Pancreas (tissue), 10 donors: ENCODE results near the gene RUNX3. TPM values are rescaled to one million over a fixed set of nuclear protein-coding genes. Genes with fewer than 3 reads are reported as not detected.

Experiments
- ATAC-seq, 4 donors: fragments of 200-7000 bp; cut with Tn5 transposase; one replicate each; pipeline versions ENCODE4 v1.8.0 to v1.9.1; 2020; ENCODE audit warnings: mild to moderate bottlenecking in 4 of 4, moderate library complexity in 4 of 4
- DNase-seq, 6 donors: peaks; one replicate each; pipeline ENCODE4 v3.0.0-alpha.2; 2020
- FAIRE-seq: peaks from 2 replicates; lab custom pipeline; 2012; peaks lifted over from hg19 to GRCh38; lab: Jason Lieb, UNC
- H3K27ac ChIP-seq, 4 donors: fragments of 200-600 bp; sonication (generic); 1 replicate in 3 of 4; 2 replicates in 1 of 4; pipeline versions ENCODE4 v1.5.0 to v1.8.0; 2020
- H3K27me3 ChIP-seq, 4 donors: fragments of 200-600 bp; one replicate each; pipeline ENCODE4 v1.8.0; 2021
- H3K36me3 ChIP-seq, 3 donors: fragments of 200-600 bp; sonication (generic) in 1 of 3; one replicate each; pipeline versions ENCODE4 v1.5.0 to v1.8.0; 2020 to 2021
- H3K4me1 ChIP-seq, 3 donors: fragments of 200-600 bp; one replicate each; pipeline ENCODE4 v1.8.0; 2021
- H3K4me3 ChIP-seq, 4 donors: fragments of 200-600 bp; sonication (generic) in 2 of 4; one replicate each; pipeline versions ENCODE4 v1.5.0 to v1.8.0; 2020 to 2021
- H3K9me3 ChIP-seq, 4 donors: fragments of 200-600 bp; one replicate each; pipeline ENCODE4 v1.8.0; 2021
- WGBS, 2 donors: extraction: QIAGEN DNeasy Blood & Tissue Kit; methylation state at CpG; one replicate each; pipeline ENCODE4 v1.1.7; 2013; 5-methylcytosine and 5-hydroxymethylcytosine counted together
- intact Hi-C, 3 donors: fragments of 100-400 bp; cut with DNase I; formaldehyde crosslinking; loops; one replicate each; pipeline versions ENCODE4 v1.11.1 to v1.14.2; 2022
- polyA plus RNA-seq, 2 donors: library from polyadenylated mRNA; stranded (reverse); fragments of 200-250 nt; gene quantifications; one replicate each; pipeline ENCODE4 v1.2.3, GENCODE V29; 2013
- total RNA-seq, 6 donors: library from RNA; stranded (reverse); fragmentation: NEBNext Ultra II Directional in 4 of 6; extraction: Animal tissue kit (Norgen Biotek cat#: 25700) in 4 of 6; gene quantifications; one replicate each; pipeline versions ENCODE4 v1.2.1 to v1.2.4, GENCODE V29; 2021 to 2023
- TF ChIP-seq, protein P1 (sequence below), 4 donors: fragments of 200-600 bp; sonication (generic) in 3 of 4; IDR thresholded peaks; one replicate each; pipeline versions ENCODE4 v1.5.0 to v1.8.0; 2021; ENCODE audit warnings: antibody characterized with exemption in 4 of 4
- donor health status: healthy with polysubstance abuse.
- donor health status: DM: no; HTN: no; CAD: no; lungs with moderate emphysema.
- donor health status: DM: no; HTN: no; CAD: no.
- donor health status: control.
- donor health status: control.
- donor health status: Bipolar disorder and iron deficiency.
- donor health status: DM: yes; HTN: yes; CAD: no.
- donor health status: DM: no; HTN: no; CAD: no.
- donor health status: DM: no; HTN: no; CAD: no.
- donor health status: DM: yes; HTN: yes; CAD: no.

The RUNX3 gene
- total and polyA plus RNA-seq, 8 donors: 0.30 to 3.7 (median 0.77) TPM

DNA sequence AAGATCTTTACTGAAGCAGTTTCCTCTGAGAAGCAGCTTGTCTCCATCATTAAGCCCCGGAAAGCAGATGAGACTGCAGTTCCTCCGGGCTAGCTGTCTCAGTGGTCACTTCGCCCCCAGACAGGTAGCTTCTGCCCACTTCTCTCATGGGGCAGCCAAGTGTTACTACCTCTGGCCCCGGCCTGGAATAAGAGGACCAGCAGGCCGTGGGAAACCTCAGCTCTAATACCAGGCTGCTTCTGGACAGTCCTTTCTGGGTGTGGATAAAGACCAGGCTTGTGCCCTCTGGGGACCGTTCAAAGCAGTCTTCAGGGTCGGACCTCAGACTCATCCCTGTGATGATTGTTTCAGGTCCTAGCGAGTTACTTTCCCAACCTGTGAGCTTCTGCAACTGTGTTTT is 54.8 kb downstream of the RUNX3 start:
- Histone ChIP-seq H3K4me3 (no peak overlapping the region), H3K27ac (no peak overlapping the region), H3K27me3 (no peaks in the 10 kb centered on the region), H3K9me3 (no peaks in the 10 kb centered on the region), H3K36me3 (no peaks in the 10 kb centered on the region), H3K4me1 (no peaks in the 10 kb centered on the region)
- 63 to 76% methylated on average over 8 of the region's 8 CpGs for WGBS, 2 donors
- no peak for FAIRE-seq
- no peak for ATAC-seq
- TF ChIP-seq, protein P1, sequence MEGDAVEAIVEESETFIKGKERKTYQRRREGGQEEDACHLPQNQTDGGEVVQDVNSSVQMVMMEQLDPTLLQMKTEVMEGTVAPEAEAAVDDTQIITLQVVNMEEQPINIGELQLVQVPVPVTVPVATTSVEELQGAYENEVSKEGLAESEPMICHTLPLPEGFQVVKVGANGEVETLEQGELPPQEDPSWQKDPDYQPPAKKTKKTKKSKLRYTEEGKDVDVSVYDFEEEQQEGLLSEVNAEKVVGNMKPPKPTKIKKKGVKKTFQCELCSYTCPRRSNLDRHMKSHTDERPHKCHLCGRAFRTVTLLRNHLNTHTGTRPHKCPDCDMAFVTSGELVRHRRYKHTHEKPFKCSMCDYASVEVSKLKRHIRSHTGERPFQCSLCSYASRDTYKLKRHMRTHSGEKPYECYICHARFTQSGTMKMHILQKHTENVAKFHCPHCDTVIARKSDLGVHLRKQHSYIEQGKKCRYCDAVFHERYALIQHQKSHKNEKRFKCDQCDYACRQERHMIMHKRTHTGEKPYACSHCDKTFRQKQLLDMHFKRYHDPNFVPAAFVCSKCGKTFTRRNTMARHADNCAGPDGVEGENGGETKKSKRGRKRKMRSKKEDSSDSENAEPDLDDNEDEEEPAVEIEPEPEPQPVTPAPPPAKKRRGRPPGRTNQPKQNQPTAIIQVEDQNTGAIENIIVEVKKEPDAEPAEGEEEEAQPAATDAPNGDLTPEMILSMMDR (IDR thresholded peaks at IDR 0.05): no peak
- DNase-seq: no peak
- intact Hi-C loops: no loop called here

DNA sequence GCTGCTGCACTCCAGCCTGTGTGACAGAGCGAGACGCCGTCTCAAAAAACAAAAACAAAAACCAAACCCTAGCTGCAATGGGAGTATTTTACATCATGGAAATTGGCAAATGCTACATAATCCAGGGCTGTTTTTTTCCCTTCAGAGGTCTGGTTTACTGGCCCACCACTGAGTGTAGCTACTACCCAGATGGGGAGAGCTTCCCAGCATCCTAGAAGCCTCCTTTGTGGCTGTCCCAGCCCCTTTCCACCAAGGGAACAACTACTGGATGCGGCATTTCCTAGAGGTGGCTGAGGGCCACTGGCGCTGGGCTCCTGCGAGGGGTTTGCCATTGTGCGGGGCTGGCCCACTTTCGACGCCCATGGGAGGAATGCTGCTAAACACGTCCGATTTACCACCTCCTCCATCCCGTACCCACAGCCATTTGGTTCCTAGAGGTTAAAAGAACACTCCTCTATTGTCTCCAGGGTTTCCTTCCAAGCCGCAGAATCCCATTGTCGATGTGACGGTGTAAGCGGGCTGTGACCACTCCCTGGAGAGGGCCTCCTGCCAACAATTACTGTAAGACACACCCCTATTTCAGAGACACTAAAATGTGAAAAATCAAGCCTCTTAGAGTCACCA is 55.4 kb downstream of the RUNX3 start:
- no peak for FAIRE-seq
- no peak overlapping the region for H3K4me3 ChIP-seq
- ATAC-seq: no peak
- H3K27ac ChIP-seq: no peak overlapping the region
- TF ChIP-seq, protein P1 (IDR thresholded peaks at IDR 0.05): no peak
- H3K27me3 ChIP-seq: no peaks in the 10 kb centered on the region
- WGBS, 2 donors: 68% methylated on average over 16 of the region's 16 CpGs
- H3K9me3 ChIP-seq: no peaks in the 10 kb centered on the region
- H3K36me3 ChIP-seq: no peaks in the 10 kb centered on the region
- DNase-seq: no peak
- no peaks in the 10 kb centered on the region for H3K4me1 ChIP-seq
- intact Hi-C loops: no loop called here

DNA sequence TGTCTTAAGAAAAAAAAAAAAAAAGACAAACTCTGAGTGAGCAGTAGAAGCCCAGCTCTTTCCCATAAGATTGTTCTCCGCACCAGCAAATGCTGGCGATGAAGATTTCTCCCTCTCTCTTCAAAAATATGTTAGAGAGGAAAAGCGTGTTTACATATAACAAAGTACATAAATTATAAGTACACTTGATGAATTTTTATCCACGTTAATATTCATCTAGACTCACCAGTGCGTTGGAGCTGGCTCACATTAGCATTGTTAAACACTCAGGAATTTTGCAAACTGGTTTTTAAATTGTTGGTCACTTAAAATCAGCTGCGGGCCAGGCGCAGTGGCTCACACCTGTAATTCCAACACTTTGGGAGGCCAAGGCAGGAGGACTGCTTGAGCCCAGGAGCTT is 56.0 kb downstream of the RUNX3 start:
- Histone ChIP-seq H3K27me3 (no peaks in the 10 kb centered on the region), H3K9me3 (no peaks in the 10 kb centered on the region), H3K4me3 (no peak overlapping the region), H3K4me1 (no peaks in the 10 kb centered on the region), H3K27ac (no peak overlapping the region), H3K36me3 (no peaks in the 10 kb centered on the region)
- ATAC-seq: no peak
- intact Hi-C loops: no loop called here
- 73 to 76% methylated on average over 7 of the region's 7 CpGs for WGBS, 2 donors
- FAIRE-seq: no peak
- TF ChIP-seq, protein P1 (IDR thresholded peaks at IDR 0.05): no peak
- no peak for DNase-seq

DNA sequence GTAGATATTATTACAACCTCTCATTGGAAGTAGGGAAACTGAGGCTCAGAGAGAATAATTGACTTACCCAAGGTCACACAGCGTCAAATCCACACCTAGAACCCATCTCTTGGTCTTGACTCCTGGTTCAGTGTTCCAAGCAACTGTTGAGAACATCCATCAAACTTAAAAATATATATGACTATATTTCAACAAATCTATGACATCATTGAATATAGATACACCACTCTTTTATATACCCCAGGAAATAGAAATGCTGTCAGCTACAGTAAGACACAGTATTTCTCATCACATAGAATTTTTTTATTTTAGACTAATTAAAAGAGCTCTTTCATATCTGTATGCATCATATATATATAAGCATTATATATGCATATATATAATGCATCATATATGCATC is 56.9 kb downstream of the RUNX3 start:
- no peak for ATAC-seq
- no peaks in the 10 kb centered on the region for H3K27me3 ChIP-seq
- H3K36me3 ChIP-seq: no peaks in the 10 kb centered on the region
- no peak overlapping the region for H3K27ac ChIP-seq
- no peaks in the 10 kb centered on the region for H3K9me3 ChIP-seq
- 40 to 52% methylated on average over 1 of the region's 1 CpG for WGBS, 2 donors
- no peak overlapping the region for H3K4me3 ChIP-seq
- DNase-seq: no peak
- no peak for FAIRE-seq
- TF ChIP-seq, protein P1 (IDR thresholded peaks at IDR 0.05): no peak
- intact Hi-C loops: no loop called here
- H3K4me1 ChIP-seq: no peaks in the 10 kb centered on the region

DNA sequence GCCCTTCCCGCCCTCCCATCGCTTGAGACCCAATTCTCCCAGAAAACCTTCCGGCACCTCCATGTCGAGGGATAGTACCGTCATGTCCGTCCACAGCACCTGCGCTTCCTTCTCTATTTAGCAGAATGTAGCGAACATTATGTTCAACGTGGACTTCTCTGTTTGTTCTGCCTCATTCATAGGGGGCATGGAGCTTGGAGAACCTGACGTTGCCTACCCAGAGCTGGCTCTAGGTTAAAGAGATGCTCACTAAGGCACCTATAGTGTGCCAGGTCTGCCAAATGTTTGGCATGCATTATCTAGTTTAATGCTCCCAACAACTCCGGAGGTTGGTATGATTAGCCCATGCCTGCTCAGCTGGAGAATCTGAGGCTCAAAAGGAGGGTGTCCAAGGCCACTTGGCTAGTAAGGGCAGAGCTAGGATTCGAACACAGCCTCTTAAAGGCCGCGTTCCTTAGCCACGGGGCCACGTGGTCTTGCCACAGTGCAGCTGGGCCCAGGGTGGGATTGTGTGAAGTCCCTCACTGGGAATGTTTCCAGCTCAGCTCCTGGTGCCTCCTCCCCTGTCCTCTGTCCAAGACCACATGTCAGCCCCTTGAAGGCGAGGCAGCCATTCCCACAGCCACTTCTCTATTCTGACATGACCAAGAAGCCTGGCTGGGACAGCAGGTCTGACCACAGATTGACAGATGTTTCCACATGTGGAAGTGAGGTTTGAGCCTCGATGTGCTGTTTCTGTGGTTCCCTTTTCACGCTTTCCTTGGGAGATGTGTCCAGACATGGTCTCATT is 57.8 kb downstream of the RUNX3 start:
- DNase-seq: peak in 1 of 6 donors; percentile 16
- intact Hi-C loops: no loop called here
- 71 to 86% methylated on average over 19 of the region's 19 CpGs for WGBS, 2 donors
- ATAC-seq: peak in 1 of 4 donors; percentile 76
- no peak overlapping the region for H3K27ac ChIP-seq
- H3K36me3 ChIP-seq: no peaks in the 10 kb centered on the region
- H3K27me3 ChIP-seq: no peaks in the 10 kb centered on the region
- FAIRE-seq: no peak
- H3K9me3 ChIP-seq: no peaks in the 10 kb centered on the region
- TF ChIP-seq, protein P1 (IDR thresholded peaks at IDR 0.05): no peak
- H3K4me3 ChIP-seq: no peak overlapping the region
- H3K4me1 ChIP-seq: no peaks in the 10 kb centered on the region
